PC-9 (cell line): Measurements from ENCODE around the gene NAA10. TPM values are rescaled to one million over a fixed set of nuclear protein-coding genes. Genes with fewer than 3 reads are reported as not detected.
A peak's percentile ranks its signal among the peaks of the same experiment; 100 is the strongest.
"Not testable (repeated sequence)": the region's sequence is repeated elsewhere in the genome, so short reads cannot be mapped to it uniquely, and the experiment has no call there.

ENCODE experiments used
- BruUV-seq: library from RNA; stranded (reverse); fragments of 400-500 nt; replicated peaks from 2 replicates; lab custom pipeline; 2021; lab: Mats Ljungman, UMichigan
- CTCF ChIA-PET: fragments of 300-600 bp; sonication (Branson Sonifier 250); formaldehyde crosslinking; loops from one replicate; lab custom pipeline; 2022; ENCODE audit warnings: antibody characterized with exemption; lab: Charles Lee
- POLR2A ChIA-PET: fragments of 300-600 bp; sonication (Branson Sonifier 250); formaldehyde crosslinking; loops from one replicate; lab custom pipeline; 2022; ENCODE audit warnings: antibody characterized with exemption; ENCODE audit not compliant: unreplicated experiment; lab: Charles Lee
- DNase-seq, 2 experiments: peaks; one replicate each; pipeline versions ENCODE4 v3.0.0 to v3.0.0-alpha.2; 2015 to 2022; ENCODE audit warnings: mixed read lengths in 1 of 2
- H2AFZ ChIP-seq: fragments of 200-600 bp; sonication (generic); 2 replicates; pipeline ENCODE4 v1.8.1; 2017; ENCODE audit warnings: antibody characterized with exemption
- H3F3A ChIP-seq: fragments of 200-600 bp; sonication (generic); 2 replicates; pipeline ENCODE4 v1.8.1; 2017; ENCODE audit warnings: antibody characterized with exemption, mild to moderate bottlenecking, low read depth; ENCODE audit not compliant: insufficient read depth
- H3K27ac ChIP-seq: fragments of 200-600 bp; sonication (generic); 2 replicates; pipeline ENCODE4 v1.6.1; 2016; ENCODE audit warnings: mixed run types
- H3K27me3 ChIP-seq: fragments of 200-600 bp; sonication (generic); 2 replicates; pipeline ENCODE4 v1.6.1; 2016; ENCODE audit warnings: low read depth, mixed run types; ENCODE audit not compliant: insufficient read depth
- H3K36me3 ChIP-seq: fragments of 200-600 bp; sonication (generic); 2 replicates; pipeline ENCODE4 v1.6.1; 2016; ENCODE audit warnings: low read depth, mixed run types
- H3K4me1 ChIP-seq: fragments of 200-600 bp; sonication (generic); replicated peaks from 2 replicates; pipeline ENCODE4 v1.6.1; 2016; ENCODE audit warnings: mixed run types; ENCODE audit not compliant: insufficient read depth
- H3K4me2 ChIP-seq: fragments of 200-600 bp; sonication (generic); 2 replicates; pipeline ENCODE4 v1.6.1; 2017; ENCODE audit warnings: mixed run types
- H3K4me3 ChIP-seq: fragments of 200-600 bp; sonication (generic); 2 replicates; pipeline ENCODE4 v1.6.1; 2016; ENCODE audit warnings: mixed run types
- H3K79me2 ChIP-seq: fragments of 200-600 bp; sonication (generic); 2 replicates; pipeline ENCODE4 v1.6.1; 2017; ENCODE audit warnings: low read depth, mixed run types
- H3K9me2 ChIP-seq: fragments of 200-600 bp; sonication (generic); 2 replicates; pipeline ENCODE4 v1.8.1; 2017; ENCODE audit warnings: mild to moderate bottlenecking; ENCODE audit not compliant: insufficient read depth
- H3K9me3 ChIP-seq: fragments of 200-600 bp; sonication (generic); 2 replicates; pipeline ENCODE4 v1.8.1; 2016; ENCODE audit warnings: low read depth; ENCODE audit not compliant: insufficient read depth
- H4K20me1 ChIP-seq: fragments of 200-600 bp; sonication (generic); 2 replicates; pipeline ENCODE4 v1.8.1; 2017; ENCODE audit not compliant: insufficient read depth
- EZH2 ChIP-seq: fragments of 200-600 bp; sonication (generic); IDR thresholded peaks from 2 replicates; pipeline ENCODE4 v1.8.0; 2017; ENCODE audit warnings: antibody characterized with exemption, low read depth
- intact Hi-C: fragments of 100-400 bp; cut with micrococcal nuclease; formaldehyde crosslinking; loops from one replicate; pipeline ENCODE4 v1.10.0; 2022; ENCODE audit not compliant: unreplicated experiment
- total RNA-seq: library from RNA; stranded (reverse); gene quantifications from 2 replicates; pipeline ENCODE4 v1.2.3, GENCODE V29; 2021
- TF ChIP-seq, protein P1 (sequence below): fragments of 200-600 bp; sonication (generic); conservative IDR thresholded peaks from 2 replicates; pipeline ENCODE4 v1.6.1; 2017; ENCODE audit warnings: mixed run types, antibody characterized with exemption, mild to moderate bottlenecking, moderate library complexity

Gene NAA10
- total RNA-seq, 1 experiment from 2014 or later: 181 TPM

DNA sequence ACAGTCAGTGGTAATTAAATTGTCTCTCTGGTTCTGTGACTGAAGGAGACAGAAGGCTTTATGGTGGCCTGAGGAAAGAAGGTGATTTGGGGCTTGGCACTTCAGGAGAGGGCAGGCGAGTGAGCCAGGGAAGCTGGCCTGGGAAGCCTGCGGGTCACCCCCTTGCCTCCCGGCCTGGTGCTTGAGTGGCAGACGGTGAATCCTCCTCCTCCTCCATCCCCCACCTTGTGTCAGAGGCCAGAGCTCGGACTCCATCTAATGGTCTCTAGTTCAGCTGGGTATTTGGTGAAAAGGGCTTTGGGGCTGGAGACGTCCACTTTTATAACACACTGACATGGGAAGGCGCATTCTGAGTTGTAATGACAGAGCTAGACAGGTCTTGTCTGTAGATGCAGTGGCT lies 46.4 kb upstream of the NAA10 start:
- Histone ChIP-seq H3K9me2 (no peaks in the 10 kb centered on the region), H3K27ac (no peak overlapping the region), H3K79me2 (no peaks in the 10 kb centered on the region), H3F3A (no peaks in the 10 kb centered on the region), H2AFZ (no peak overlapping the region), H3K4me2 (no peak overlapping the region), H3K36me3 (no peaks in the 10 kb centered on the region), H3K4me3 (no peak overlapping the region), H4K20me1 (no peaks in the 10 kb centered on the region), H3K27me3 (no peaks in the 10 kb centered on the region), H3K4me1 (no peaks in the 10 kb centered on the region), H3K9me3 (no peaks in the 10 kb centered on the region)
- no TSS peak for BruUV-seq
- no peak for TF ChIP-seq EZH2
- TF ChIP-seq, protein P1, sequence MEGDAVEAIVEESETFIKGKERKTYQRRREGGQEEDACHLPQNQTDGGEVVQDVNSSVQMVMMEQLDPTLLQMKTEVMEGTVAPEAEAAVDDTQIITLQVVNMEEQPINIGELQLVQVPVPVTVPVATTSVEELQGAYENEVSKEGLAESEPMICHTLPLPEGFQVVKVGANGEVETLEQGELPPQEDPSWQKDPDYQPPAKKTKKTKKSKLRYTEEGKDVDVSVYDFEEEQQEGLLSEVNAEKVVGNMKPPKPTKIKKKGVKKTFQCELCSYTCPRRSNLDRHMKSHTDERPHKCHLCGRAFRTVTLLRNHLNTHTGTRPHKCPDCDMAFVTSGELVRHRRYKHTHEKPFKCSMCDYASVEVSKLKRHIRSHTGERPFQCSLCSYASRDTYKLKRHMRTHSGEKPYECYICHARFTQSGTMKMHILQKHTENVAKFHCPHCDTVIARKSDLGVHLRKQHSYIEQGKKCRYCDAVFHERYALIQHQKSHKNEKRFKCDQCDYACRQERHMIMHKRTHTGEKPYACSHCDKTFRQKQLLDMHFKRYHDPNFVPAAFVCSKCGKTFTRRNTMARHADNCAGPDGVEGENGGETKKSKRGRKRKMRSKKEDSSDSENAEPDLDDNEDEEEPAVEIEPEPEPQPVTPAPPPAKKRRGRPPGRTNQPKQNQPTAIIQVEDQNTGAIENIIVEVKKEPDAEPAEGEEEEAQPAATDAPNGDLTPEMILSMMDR: no peak
- CTCF ChIA-PET: no interaction called here
- DNase-seq: no peak
- POLR2A ChIA-PET: no interaction called here
- intact Hi-C loops: no loop called here

DNA sequence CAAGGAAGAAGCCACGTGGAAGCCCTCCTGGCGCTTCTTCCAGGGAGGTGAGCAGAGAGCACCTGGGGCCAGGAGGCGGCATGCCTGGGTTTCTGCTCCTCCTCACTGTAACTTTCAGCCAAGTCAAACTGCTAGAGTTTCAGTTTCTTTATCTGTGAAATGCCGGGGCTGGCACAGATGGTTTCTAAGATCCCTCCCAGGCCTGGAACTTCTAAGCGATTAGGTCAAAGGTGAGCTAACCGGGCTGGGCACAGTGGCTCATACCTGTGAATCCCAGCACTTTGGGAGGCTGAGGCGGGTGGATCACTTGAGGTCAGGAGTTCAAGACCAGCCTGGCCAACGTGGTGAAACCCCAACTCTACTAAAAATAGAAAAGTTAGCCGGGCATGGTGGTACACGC lies 45.6 kb upstream of the NAA10 start:
- H3K4me1 ChIP-seq, CTCF ChIA-PET, H2AFZ ChIP-seq, H4K20me1 ChIP-seq, H3K4me2 ChIP-seq, H3F3A ChIP-seq, H3K36me3 ChIP-seq, H3K27ac ChIP-seq, intact Hi-C loops, H3K4me3 ChIP-seq, H3K79me2 ChIP-seq, H3K9me3 ChIP-seq, BruUV-seq, DNase-seq, H3K27me3 ChIP-seq, POLR2A ChIA-PET, H3K9me2 ChIP-seq: not testable (repeated sequence)

DNA sequence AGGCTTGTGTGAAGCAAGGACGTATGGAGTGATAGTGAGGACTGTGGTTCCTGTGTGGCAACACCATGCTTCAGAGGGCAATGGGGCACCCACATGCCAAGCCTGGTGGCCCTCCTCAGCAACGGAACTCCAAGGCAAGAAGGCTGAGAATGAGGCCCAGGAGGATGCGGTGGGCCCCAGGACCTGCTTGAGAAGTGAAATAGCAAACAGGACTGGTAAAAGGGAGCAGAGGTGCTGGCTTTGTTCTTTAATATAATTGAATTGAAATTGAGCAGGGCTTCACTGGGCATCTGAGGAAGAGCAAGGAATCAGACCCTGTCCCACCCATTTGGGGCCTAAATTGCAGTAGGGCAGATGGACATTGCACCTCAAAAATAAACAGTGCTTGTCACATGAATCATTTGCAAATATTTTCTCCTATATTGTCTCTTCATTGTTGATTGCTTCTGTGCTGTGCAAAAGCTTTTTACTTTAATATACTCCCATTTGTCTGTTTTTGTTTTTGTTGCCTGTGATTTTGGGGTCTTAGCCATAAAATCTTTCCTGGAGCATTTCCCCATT lies 40.0 kb upstream of the NAA10 start:
- Histone ChIP-seq H3K9me3 (no peaks in the 10 kb centered on the region), H3K4me1 (peaks cover 13% of the 10 kb centered on the region), H3K36me3 (no peaks in the 10 kb centered on the region), H3K27ac (no peak overlapping the region), H3K9me2 (no peaks in the 10 kb centered on the region), H4K20me1 (peaks cover 2% of the 10 kb centered on the region), H3K27me3 (no peaks in the 10 kb centered on the region), H2AFZ (no peak overlapping the region), H3K79me2 (peaks cover 24% of the 10 kb centered on the region), H3K4me2 (peak overlapping the region; percentile 78; the same call in 1 of the 2 replicates), H3F3A (peaks cover 9% of the 10 kb centered on the region; the same call in 1 of the 2 replicates), H3K4me3 (no peak overlapping the region)
- no peak for DNase-seq
- intact Hi-C loops: no loop called here
- TF ChIP-seq, protein P1: no peak
- no peak for TF ChIP-seq EZH2
- ChIA-PET CTCF (no interaction called here), POLR2A (no interaction called here)
- no TSS peak for BruUV-seq
